ENCODE measurements around the gene PRCC. TPM values are rescaled to one million over a fixed set of nuclear protein-coding genes. Genes with fewer than 3 reads are reported as not detected.
"Not testable (repeated sequence)": the region's sequence is repeated elsewhere in the genome, so short reads cannot be mapped to it uniquely, and the experiment has no call there.

Gene PRCC
- total and polyA plus RNA-seq, 8 donors = 18.5 to 41.6 (median 21.8) TPM

DNA sequence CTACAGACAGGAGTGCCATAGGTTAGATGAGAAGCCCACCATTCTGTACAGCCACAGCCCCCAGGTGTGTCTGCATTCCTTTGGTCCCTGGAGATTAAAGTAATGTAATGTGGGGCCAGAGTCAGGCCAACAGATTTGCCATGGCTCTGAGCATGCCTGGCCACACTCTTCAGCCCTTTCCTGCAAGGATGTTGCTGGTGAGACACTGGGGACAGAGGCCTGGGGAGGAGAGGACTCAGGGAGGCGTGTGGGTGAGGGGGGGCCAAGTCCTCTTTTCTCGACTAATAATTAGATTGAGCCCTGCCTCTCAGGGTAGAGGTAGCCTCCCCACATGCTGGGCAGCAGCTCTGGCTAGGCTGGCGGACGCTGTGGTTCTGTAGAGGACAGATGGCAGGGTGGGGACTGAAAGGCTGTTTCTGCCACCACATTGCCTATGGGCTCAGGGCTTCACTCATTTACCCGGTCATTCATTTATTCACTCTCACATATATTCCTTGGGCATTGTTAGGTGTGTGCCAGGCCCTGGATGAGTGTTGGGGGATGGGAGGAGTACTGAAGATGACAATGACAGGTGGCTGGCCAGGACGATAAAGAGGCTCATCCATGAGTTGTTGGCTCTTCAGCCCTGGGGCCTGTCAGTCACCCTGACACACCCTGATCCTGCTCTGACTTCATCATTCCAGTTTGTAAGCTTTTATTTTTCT, 7.1 kb upstream of the PRCC start:
- H3K4me3 ChIP-seq = no peak overlapping the region
- no peaks in the 10 kb centered on the region for H3K36me3 ChIP-seq
- no peak for ATAC-seq
- intact Hi-C loops (cut with DNase I) = no loop called here
- H3K4me1 ChIP-seq = no peaks in the 10 kb centered on the region
- H3K27me3 ChIP-seq = no peaks in the 10 kb centered on the region
- H3K27ac ChIP-seq = no peak overlapping the region
- H3K9me3 ChIP-seq = no peaks in the 10 kb centered on the region
- no peak for FAIRE-seq
- 66 to 68% methylated on average over 6 of the region's 6 CpGs for WGBS, 2 donors
- TF ChIP-seq, protein P1, sequence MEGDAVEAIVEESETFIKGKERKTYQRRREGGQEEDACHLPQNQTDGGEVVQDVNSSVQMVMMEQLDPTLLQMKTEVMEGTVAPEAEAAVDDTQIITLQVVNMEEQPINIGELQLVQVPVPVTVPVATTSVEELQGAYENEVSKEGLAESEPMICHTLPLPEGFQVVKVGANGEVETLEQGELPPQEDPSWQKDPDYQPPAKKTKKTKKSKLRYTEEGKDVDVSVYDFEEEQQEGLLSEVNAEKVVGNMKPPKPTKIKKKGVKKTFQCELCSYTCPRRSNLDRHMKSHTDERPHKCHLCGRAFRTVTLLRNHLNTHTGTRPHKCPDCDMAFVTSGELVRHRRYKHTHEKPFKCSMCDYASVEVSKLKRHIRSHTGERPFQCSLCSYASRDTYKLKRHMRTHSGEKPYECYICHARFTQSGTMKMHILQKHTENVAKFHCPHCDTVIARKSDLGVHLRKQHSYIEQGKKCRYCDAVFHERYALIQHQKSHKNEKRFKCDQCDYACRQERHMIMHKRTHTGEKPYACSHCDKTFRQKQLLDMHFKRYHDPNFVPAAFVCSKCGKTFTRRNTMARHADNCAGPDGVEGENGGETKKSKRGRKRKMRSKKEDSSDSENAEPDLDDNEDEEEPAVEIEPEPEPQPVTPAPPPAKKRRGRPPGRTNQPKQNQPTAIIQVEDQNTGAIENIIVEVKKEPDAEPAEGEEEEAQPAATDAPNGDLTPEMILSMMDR (IDR thresholded peaks at IDR 0.05) = no peak
- peak in 2 of 6 donors; percentile 26 to 30 for DNase-seq

DNA sequence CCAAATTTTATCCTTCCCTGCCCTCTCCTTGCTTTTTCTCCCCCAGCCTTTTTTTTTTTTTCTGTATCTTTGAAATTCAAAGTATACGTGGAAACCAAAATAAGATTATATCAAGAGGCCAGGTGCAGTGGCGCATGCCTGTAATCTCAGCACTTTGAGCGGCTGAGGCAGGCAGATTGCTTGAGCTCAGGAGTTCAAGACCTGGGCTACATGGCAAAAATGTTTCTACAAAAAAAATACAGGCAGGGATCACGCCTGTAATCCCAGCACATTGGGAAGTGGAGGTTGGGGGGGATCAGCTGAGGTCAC, 6.6 kb upstream of the PRCC start:
- Histone ChIP-seq H3K36me3 (no peaks in the 10 kb centered on the region), H3K27ac (no peak overlapping the region), H3K4me3 (no peak overlapping the region), H3K9me3 (no peaks in the 10 kb centered on the region), H3K4me1 (peaks cover 0 to 2% (median 0%) of the 10 kb centered on the region in 3 donors), H3K27me3 (no peaks in the 10 kb centered on the region)
- DNase-seq = no peak
- intact Hi-C loops (cut with DNase I) = no loop called here
- no peak for FAIRE-seq
- TF ChIP-seq, protein P1 (IDR thresholded peaks at IDR 0.05) = no peak
- ATAC-seq = no peak
- WGBS, 2 donors = 62 to 63% methylated on average over 4 of the region's 4 CpGs

DNA sequence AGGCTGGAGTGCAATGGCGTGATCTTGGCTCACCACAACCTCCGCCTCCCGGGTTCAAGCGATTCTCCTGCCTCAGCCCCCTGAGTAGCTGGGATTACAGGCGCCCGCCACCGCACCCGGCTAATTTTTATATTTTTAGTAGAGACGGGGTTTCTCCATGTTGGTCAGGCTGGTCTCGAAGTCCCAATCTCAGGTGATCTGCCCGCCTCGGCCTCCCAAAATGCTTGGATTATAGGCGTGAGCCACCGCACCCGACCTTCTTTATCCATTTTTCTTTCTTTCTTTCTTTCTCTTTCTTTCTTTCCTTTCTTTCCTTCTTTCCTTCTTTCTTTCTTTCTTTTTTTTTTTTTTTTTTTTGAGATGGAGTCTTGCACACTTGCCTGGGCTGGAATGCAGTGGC, 2.2 kb upstream of the PRCC start:
- FAIRE-seq; H3K27me3 ChIP-seq; H3K36me3 ChIP-seq; H3K9me3 ChIP-seq; H3K27ac ChIP-seq; H3K4me3 ChIP-seq; ATAC-seq; intact Hi-C loops (cut with DNase I): not testable (repeated sequence)
- peaks cover 4 to 17% (median 10%) of the 10 kb centered on the region in 3 donors for H3K4me1 ChIP-seq
- peak in 1 of 6 donors; percentile 16 for DNase-seq
- WGBS, 2 donors = 93 to 96% methylated on average over 15 of the region's 15 CpGs

DNA sequence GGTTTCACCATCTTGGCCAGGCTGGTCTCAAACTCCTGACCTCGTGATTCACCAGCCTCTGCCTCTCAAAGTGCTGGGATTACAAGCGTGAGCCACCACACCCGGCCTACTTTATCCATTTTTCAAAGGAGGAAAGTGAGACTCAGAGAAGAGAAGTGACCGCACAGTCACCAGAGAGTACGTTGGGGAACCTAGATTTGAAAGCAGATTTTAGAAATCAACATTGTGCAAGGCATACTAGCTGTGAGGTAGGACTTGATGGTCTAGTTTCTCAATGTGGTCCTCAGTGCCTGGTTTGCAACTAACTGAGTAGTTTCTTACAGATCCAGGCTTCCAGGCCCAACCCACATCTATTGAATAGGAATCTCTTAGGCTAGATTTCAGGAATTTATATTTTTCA, 1.7 kb upstream of the PRCC start:
- ATAC-seq (no peak), FAIRE-seq (no peak), DNase-seq (peak in 1 of 6 donors; percentile 9)
- peak overlapping the region in 3 of 4 donors; percentile 51 to 65 (median 60) for H3K4me3 ChIP-seq
- no peaks in the 10 kb centered on the region for H3K36me3 ChIP-seq
- 89 to 90% methylated on average over 5 of the region's 5 CpGs for WGBS, 2 donors
- intact Hi-C loops (cut with DNase I) = no loop called here
- TF ChIP-seq, protein P1 (IDR thresholded peaks at IDR 0.05) = no peak
- no peak overlapping the region for H3K27ac ChIP-seq
- no peaks in the 10 kb centered on the region for H3K27me3 ChIP-seq
- H3K9me3 ChIP-seq = no peaks in the 10 kb centered on the region
- H3K4me1 ChIP-seq = peaks cover 9 to 18% (median 10%) of the 10 kb centered on the region in 3 donors

DNA sequence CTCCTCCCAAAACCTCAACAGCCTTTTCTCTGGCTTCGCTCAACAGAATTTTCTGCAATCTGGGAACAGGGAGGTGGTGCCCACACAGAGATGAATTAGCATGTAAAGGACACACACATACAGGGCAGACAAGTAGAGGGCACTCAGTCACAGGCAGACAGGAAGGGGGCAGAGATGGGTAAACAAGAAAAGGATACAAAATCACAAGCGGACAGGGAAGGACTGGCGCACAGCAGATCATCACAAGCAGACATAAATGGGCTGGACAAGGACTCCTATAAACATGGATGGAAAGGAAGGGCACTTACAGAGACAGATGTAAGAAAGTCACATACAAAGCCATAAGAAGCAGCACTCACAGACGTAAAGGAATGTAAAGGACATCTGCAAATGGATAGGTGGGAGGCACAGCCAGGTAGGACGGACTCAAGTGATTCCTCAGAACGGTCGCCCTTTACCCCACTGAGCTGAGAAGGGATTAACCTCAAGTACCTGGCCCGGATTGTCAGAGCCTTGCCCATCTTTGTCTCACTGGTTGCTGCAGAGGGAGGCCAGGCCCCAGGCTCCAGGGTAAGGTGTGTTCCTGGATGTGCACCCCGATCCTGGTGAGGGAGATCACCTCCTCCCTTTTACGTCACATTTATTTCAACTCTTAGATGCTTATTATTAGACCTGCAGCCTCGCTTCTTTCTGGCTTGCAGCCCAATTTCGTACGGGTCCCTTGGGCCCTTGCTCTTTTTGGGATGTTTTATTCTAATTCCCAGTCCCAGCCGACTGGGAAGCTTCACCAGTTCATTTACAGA, 836 bp upstream of the PRCC start:
- Histone ChIP-seq H3K27ac (peak overlapping the region; percentile 61 to 86 (median 74)), H3K9me3 (no peaks in the 10 kb centered on the region), H3K27me3 (no peaks in the 10 kb centered on the region), H3K4me3 (peak overlapping the region; percentile 26 to 65 (median 56)), H3K4me1 (peaks cover 9 to 21% (median 10%) of the 10 kb centered on the region in 3 donors), H3K36me3 (no peaks in the 10 kb centered on the region)
- peak in 3 of 6 donors; percentile 5 to 69 (median 64) for DNase-seq
- intact Hi-C loops (cut with DNase I) = no loop called here
- TF ChIP-seq, protein P1 (IDR thresholded peaks at IDR 0.05) = no peak
- FAIRE-seq = no peak
- WGBS, 2 donors = 6 to 7% methylated on average over 13 to 14 of the region's 14 CpGs
- peak; percentile 7 to 15 (median 12) for ATAC-seq
